Transverse colon (tissue), 4 donors: Measurements from ENCODE around the gene LUZP2.

ENCODE experiments used
- POLR2AphosphoS5 ChIP-seq, 3 donors: sonication (generic); formaldehyde crosslinking; IDR thresholded peaks; one replicate each; pipeline ENCODE4 v1.6.1; 2016; ENCODE audit warnings: antibody characterized with exemption in 3 of 3
- TF ChIP-seq, protein P1 (sequence below), 5 experiments: fragments of 200-600 bp in 3 of 5; fragments of 450-650 bp in 2 of 5; sonication (generic) in 3 of 5; IDR thresholded peaks; 1 replicate in 2 of 5; 2 replicates in 3 of 5; pipeline ENCODE4 v1.5.1; 2016 to 2017; ENCODE audit warnings: antibody characterized with exemption in 5 of 5, inconsistent platforms in 3 of 5, mild to moderate bottlenecking in 2 of 5, moderate library complexity in 1 of 5

DNA sequence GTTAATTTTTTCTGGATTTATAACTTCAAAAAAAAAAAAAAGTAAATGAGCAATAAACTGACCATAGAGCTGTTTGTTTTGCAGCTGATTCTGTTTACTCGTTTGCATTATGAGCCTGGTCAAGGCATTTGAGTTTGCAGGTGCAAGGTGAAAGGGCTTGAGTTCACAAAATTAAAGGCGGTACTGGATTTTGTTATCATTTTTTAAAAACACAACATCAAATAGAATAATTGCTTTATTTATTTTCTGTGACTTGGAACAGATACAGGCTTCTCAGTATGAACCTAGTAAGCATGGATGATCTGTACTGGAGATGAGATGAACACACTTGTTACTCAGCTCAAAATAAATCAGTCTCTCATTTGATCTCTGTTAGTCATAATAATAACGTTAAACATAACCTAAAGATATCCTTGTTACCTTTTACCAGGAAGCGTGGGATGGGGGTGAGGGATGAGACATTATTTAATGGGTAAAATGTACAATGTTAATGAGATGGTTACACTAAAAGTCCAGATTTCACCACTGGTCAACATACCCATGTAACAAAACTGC, 137.8 kb downstream of the LUZP2 start:
- TF ChIP-seq, protein P1, sequence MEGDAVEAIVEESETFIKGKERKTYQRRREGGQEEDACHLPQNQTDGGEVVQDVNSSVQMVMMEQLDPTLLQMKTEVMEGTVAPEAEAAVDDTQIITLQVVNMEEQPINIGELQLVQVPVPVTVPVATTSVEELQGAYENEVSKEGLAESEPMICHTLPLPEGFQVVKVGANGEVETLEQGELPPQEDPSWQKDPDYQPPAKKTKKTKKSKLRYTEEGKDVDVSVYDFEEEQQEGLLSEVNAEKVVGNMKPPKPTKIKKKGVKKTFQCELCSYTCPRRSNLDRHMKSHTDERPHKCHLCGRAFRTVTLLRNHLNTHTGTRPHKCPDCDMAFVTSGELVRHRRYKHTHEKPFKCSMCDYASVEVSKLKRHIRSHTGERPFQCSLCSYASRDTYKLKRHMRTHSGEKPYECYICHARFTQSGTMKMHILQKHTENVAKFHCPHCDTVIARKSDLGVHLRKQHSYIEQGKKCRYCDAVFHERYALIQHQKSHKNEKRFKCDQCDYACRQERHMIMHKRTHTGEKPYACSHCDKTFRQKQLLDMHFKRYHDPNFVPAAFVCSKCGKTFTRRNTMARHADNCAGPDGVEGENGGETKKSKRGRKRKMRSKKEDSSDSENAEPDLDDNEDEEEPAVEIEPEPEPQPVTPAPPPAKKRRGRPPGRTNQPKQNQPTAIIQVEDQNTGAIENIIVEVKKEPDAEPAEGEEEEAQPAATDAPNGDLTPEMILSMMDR (IDR thresholded peaks at IDR 0.05) = no peak
- no peak for TF ChIP-seq POLR2AphosphoS5 (IDR thresholded peaks at IDR 0.05)
